NCI-H2107 (cell line): ENCODE measurements around the gene APOL5.
"Not testable (repeated sequence)": the region's sequence is repeated elsewhere in the genome, so short reads cannot be mapped to it uniquely, and the experiment has no call there.

Source experiments
- DNase-seq: peaks from one replicate; lab custom pipeline; 2025; lab: John Stamatoyannopoulos, UW

APOL5 gene

DNA sequence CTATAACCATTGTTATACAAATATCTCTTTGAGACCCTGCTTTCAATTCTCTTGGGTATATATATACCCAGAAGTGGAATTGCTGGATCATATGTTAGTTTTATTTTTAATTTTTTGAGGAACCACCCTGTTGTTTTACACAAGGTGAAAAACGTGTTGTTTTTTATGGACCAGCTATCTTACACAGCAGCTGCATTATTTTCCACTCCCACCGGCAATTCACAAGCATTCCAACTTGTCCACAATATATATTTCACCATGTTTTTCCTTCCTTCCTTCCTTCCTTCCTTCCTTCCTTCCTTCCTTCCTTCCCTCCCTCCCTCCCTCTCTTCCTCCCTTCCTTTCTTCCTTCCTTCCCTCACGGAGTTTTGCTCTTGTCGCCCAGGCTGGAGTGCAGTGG is 6.3 kb upstream of the APOL5 start:
- DNase-seq: no peak

DNA sequence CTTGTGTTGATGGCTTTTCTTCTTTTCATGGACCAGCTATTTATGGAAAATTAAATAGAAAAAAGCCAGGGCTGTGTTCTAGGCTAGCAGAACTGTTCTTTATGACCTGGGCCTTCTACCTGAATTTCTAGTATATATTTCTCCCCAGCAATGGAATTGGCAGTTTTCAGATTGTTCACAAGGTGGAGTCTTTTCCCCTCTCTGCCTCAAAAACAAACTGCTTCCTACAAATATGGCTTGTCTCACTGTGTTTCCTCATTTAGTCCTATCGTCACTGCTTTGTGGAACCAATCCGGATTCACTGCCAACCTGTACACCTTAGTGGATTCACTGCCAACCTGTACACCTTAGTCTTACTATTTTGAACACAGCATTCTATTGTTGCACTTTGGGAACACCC is 5.0 kb upstream of the APOL5 start:
- DNase-seq: no peak

DNA sequence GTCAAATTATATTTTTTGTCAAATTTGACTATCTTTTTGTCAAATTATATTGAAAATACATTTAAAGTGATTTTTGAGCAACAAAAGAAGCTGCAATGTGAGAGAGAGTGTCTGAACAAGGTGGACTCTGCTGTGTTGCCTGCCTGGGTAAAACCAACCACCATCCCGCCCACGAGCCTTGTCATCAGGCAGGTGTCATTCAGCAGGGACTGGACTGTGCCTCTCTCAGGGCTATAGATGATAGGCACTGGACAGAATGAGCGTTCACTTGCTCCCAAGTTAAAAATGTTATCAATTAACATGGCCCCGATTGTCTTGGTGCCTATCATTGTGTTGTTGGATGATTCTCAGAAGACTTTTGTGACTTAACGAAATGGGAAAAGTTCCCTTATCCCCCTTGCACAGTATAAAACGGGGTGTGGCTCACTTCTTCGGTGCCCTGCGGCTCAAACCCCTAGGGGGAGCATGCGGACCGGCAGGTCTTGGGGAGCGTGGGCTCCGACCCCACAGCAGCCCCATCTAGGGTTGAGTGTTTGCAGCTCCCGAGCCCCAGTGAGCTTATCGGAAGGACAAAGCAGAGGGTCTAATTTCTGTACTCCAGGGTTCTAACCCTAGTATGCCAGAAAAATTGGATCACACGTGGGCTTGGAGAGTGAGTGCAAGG is 1.7 kb downstream of the APOL5 start:
- DNase-seq: no peak

DNA sequence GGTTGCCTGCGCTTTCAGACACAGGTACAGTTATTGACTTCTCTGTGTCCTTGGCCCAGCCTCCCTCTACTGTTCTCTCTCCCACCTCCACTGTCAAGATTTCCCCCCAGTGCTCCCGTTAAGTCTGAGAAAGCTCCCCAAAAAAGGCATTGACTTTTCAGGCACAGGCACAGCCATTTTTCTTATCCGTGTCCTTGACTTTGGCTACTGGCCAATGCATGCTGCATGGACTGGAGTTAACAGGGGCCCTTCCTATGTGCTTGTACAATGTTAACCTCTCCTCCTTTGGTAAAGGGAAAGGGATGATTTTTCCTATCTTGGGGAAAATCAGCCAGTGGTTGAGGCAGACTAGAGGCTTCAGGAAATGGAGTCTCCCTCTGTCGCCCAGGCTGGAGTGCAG is 4.3 kb downstream of the APOL5 start:
- DNase-seq: no peak

DNA sequence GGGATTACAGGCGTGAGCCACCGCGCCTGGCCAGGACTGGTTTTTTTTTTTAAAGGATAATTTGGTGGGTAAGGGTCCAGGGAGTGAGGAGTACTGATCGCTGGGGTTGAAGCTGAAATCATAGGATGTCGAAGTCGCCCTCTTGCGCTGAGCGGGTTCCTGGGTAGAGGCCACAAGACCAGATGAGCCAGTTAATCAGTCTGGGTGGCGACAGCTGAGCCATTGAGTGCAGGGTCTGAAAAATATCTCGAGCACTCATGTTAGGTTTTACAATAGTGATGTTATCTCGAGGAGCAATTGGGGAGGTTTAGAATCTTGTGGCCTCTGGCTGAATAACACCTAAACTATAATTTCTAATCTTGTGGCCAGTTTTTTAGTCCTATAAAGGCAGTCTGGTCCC is 7.8 kb downstream of the APOL5 start:
- no peak for DNase-seq

DNA sequence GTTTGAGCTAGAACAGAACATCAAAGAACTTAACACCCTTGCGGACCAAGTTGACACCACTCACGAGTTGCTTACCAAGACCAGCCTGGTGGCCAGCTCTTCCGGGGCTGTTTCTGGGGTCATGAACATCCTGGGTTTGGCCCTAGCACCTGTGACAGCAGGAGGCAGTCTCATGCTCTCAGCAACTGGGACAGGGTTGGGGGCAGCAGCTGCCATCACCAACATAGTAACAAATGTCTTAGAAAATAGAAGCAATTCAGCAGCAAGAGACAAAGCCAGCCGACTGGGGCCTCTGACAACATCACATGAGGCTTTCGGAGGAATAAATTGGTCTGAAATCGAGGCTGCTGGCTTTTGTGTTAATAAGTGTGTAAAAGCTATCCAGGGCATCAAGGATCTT is 8.7 kb downstream of the APOL5 start:
- no peak for DNase-seq

DNA sequence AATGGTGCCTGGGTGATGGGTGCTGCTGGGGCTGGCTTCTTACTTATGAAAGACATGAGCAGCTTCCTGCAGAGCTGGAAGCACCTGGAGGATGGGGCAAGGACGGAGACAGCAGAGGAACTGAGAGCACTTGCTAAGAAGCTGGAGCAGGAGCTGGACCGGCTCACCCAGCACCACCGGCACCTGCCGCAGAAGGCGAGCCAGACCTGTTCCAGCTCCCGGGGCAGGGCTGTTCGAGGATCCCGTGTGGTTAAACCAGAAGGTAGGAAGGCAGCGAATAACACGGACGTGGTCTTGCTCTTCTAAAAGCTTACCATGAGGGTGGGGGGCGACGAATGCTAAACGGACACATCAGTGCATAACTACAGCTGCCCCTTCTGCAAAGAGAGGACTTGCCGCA is 9.3 kb downstream of the APOL5 start:
- no peak for DNase-seq

DNA sequence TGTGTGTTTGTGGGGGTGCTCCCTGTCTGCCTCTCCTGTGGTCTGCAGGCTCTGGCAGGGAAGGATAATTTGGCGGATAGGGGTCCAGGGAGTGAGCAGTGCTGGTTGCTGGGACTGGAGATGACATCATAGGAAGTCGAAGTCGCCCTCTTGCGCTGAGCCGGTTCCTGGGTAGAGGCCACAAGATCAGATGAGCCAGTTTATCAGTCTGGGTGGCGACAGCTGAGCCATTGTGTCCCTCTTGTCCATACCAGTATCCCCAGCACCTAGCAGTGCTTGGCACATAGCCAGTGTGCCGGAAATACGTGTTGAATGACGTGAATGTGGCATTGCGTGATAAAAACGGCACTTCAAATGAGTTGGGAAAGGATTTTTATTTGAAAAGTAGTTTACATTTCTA is 9.8 kb downstream of the APOL5 start:
- no peak for DNase-seq

DNA sequence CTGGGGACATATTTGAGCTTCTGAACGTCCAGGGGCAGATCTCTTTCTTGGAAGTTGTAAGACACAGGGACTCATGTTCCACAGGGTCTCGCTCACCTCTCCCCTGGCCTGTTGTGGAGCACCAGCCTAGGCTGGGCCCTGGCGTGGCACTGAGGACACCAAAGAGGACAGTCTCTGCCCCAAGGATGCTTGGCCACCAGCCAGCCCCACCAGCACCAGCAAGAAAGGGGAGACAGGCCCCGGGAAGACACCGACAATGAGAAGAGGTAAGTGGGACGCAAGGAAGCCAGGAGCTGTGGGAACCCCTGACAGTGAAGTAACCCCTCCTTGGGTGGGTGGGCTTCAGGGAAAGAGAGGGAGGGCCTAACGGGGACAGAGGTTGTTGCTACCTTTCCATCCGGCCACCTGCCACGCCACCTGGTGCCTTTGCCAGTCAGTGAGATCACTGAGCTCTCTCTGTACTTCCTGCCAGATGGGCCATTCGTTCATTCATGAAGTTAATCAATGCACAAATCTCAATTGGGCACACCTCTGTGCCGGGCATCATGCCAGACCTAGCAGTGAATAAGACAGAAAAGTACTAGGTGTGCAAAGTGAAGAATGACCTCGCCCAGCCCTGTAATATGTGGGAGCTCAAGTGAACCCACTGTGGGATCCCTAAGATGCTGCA is 11.1 kb downstream of the APOL5 start:
- no peak for DNase-seq

DNA sequence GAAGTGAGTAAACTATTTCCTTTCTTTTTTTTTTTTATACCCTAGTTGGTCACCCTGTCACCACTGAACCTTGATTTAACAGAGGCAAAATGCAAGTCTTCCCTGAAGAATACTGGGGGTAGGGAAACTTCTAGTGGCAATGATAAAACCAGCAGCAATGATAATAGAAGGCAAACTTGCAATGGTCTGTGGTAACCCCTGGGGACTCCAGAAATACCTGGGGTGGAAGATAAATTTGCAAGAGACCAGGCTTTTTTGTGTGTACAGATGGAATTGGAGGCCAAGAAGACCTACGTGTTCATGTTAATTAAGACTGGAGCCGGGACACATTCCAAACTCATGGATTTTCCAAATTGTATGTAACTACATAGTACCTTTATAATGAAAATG is 11.6 kb downstream of the APOL5 start:
- DNase-seq: no peak

DNA sequence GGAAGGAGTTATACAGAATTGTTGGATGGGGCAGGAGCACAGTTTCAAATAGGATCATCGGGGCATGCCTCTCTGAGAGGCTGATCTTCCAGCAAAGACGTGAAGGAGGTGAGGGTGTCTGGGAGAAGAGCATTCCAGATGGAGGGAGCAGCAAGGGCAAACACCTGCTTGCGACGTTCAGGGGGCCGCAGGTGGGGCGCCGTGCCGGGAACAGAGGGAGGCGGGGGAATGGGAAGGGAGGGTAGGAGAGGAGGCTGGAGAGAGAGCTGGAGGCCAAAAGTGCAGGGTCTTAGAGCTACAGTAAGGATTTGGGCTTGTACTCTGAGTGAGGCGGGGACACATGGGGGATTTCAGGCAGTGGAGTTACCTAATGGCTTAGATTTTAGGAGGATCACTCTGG is 13.6 kb downstream of the APOL5 start:
- DNase-seq: no peak

DNA sequence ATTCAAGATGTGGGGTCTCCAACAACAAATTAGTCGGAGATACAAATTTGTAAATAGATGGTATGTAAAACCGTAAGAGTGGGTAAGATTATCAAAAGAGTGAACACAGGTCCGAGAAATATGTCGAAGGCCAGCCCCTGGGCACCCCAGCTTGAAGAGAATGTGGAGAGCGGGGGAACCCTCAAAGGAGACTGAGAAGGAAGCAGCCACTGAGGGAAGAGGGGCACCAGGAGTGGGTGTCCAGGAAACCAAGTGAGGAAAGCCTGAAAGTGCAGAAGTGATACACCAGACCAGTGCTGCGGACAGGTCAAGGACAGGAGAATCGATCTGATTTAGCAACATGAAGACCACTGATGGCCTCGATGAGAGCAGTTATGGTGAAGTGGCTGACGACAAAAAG is 14.4 kb downstream of the APOL5 start:
- DNase-seq: no peak

DNA sequence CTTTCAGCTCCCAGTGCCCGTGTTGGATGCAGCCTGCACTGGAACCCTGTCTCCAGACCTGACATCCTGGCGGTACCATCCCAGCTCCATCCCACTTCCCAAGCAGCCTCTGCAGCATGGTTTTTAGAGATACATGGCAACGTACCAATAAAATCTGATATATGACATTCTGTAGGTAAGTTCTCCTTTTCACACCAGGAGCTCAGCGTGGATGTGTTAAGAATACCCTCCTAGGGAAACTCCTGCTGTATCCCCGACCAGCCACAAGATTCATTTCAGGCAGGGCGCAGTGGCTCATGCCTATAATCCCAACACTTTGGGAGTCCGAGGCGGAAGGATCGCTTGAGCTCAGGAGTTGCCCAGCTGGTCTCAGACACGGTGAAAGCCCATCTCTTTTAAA is 15.4 kb downstream of the APOL5 start:
- DNase-seq: no peak

DNA sequence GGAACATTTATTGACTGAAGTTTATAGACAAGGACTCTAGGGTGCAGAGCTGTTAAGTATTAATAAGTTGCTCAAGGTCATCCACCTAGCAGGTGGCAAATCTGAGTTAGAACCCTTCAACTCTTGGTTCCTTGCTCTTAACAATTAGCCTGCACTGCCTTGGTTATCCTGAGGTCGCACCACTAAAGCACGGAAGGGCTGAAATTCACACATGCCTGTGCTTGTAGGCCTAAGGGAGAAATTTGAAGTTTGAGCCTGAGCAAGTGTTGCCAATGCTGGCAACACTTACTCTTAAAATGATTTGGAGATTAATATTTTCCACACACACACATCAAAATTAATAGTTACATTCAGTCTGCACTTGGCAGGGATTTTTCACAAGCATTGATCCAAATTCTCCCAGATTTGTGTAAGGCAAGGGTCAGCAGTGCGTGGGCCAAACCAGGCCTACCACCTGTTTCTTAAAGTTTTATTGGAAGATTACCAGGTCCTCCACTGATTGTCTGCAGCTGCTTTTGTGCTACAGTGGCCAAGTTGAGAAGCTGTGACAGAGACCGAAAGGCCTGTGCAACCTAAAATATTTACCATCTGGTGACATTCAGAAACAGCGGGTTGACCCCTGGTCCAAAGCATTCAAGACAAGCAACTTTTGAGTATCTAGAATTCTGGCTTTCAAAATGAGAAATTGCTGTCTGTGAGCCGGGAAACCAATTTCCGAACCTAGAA is 16.3 kb downstream of the APOL5 start:
- DNase-seq: no peak

DNA sequence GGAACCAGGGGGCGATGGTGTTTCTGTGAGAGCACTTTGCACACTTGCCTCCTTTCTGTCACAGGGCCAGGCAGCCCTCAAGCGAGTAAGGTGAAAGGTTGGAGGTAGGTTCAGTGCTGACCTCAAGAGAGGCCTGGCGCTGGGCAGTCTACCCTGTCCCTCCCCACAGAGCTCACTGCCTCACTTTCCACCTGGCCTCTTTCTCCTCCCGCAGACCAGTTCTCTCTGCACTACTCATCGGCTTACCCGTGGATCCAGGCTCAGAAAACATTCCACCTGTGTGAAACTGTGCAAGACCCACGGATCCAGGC is 16.8 kb downstream of the APOL5 start:
- DNase-seq: no peak

DNA sequence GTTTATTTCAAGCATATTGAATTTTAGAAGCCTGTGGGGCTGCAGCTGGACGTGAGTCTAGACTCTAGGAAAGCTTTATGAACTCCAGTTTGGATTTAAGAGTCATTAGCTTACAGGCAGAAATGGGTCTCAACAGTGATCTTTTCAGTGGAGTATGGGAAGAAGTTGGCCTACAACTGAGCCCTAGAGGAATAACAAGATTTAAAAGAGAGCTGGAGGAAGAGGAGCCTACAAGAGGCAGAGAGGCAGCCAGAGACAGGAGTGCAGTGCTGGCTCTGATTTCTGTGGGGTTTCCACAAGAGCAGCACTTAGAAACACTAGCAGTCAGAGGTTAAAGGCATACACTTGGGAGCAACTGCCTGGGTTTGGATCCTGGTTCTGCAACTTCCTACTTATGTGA is 17.9 kb downstream of the APOL5 start:
- no peak for DNase-seq

DNA sequence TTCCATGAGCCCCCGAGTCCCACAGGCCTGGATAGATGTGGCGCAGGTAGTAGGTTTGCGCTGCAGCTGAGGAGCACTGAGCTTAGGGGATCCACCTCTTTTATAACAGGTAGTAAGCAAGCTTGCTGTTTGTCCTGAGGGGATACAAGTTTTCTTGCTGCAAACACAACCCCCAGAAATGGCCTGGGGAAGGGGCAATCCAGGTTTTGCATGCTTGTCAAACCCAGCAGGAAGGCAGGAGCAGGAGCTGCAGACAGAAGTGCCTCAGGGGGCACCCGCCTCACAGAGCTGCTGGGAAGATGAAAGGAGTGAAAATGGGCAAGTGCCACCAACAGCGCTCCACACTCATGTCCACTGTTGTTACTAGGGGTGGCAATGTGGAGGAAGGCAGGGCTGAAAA is 18.5 kb downstream of the APOL5 start:
- no peak for DNase-seq

DNA sequence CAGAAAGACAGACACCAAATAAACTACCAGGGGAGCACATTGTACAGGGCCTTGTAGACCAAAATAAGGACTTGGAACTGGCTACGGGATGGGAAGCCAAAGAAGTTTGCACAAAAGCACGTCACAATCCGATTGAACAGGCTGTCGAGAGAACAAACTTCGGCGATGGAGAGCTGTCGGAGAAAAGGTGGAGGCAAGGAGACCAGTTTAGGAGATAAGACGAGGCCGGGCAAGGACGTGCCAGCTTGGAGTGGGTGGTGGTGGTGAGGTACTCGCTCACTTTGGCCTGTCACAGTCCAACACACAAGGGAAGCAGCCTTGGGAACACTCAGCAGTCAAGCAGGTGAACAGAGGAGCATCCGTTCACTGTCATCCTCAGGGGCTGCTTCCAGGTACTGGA is 19.0 kb downstream of the APOL5 start:
- no peak for DNase-seq

DNA sequence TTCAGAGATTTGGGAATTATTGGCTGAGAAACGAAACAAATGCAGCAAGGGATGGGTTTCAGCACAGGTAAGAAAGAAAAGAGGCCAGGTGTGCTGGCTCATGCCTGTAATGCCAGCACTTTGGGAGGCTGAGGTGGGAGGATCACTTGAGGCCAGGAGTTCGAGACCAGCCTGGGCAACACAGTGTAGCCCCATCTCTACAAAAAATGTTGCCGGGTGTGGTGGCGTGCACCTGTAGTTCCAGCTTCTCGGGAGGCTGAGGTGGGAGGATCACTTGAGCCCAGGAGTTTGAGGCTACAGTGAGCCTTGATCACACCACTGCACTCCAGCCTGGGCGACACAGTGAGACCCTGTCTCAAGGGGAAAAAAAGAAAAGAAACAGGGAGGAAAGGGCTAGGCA is 20.2 kb downstream of the APOL5 start:
- not testable (repeated sequence) for DNase-seq

DNA sequence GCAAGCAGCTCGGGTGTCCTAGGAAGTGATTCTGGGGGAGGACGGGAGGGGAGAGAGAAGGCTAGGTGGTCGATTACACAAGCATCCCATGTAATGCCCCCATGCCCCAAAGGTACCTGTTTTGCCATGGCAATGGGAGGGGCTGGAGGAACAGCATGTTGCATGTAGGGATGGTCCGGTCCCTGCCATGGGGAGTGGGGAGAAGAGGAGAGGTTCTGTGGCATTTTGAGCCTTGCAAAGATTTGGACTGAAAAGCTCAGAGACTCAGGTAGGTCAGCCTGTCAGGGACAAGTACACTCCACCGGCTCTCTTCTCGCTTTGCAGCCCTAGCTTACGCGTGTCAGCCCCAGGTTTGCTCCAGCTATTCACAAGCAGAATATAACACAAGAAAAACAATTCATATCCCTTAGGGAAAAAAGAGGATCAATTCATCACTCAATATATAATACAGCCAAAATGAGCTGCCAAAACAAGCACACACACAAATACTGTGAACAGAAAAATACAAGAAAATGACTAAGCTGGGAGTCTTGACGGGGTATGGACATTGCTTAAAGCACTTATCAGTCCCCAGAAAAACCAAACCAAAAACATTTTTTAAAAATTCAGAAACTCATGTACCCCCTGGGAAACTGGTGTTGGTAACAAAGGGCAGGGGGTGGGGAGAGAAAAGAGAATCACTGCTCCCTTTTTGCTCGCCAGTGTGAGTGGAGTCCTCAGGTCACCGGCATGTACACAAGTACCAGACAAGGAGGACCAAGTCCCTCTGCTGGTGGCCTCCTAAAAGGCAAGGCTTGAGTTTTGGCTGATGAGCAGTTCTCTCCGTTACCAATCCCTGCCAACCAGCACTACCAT is 21.6 kb downstream of the APOL5 start:
- no peak for DNase-seq

DNA sequence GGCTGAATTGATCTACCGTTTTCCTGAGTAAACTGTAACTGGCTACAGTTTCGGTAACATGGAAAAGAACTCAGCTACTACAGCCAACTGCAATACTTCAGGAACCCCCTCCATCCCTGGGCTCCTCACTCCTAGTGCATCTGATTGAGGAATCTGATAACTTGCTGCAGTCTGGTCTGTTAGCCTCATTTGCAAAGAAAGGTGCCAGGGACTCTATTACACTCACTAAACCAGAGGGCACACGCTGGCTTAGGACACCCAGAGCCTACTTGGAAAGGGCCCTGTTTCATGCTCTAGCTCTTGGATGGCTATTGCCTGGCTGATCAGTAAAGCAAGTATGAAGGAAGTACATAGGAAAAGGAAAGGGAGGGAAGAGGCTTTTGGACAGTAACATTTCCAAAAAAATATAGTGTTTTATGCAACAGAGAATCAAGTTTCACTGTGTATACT is 22.3 kb downstream of the APOL5 start:
- DNase-seq: no peak

DNA sequence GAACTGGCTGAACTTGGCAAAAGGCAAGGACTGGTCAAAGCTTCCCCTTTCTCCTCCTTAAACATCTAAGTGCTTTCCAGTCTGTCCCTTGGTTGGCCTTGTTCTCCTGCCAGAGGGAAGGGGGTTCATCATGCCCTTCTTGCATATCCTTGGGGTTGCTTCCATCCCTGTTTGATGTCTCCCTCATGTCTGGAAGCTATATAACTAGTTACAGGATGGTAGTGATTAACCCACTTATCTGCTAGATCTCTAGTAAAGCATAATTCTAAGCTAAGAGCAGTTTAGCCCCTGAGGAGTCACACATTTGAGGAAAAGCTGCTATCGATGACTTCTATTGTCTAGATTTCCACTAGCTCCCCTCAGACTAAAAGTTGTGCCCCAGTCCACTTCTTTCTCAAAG is 22.9 kb downstream of the APOL5 start:
- DNase-seq: no peak
